ENCODE measurements around the gene RHOB. TPM values are rescaled to one million over a fixed set of nuclear protein-coding genes. Genes with fewer than 3 reads are reported as not detected.
"Not testable (repeated sequence)": the region's sequence is repeated elsewhere in the genome, so short reads cannot be mapped to it uniquely, and the experiment has no call there.

RHOB gene
- polyA plus RNA-seq, 6 donors from 2014 or later = 10.3 to 68.9 (median 23.8) TPM

DNA sequence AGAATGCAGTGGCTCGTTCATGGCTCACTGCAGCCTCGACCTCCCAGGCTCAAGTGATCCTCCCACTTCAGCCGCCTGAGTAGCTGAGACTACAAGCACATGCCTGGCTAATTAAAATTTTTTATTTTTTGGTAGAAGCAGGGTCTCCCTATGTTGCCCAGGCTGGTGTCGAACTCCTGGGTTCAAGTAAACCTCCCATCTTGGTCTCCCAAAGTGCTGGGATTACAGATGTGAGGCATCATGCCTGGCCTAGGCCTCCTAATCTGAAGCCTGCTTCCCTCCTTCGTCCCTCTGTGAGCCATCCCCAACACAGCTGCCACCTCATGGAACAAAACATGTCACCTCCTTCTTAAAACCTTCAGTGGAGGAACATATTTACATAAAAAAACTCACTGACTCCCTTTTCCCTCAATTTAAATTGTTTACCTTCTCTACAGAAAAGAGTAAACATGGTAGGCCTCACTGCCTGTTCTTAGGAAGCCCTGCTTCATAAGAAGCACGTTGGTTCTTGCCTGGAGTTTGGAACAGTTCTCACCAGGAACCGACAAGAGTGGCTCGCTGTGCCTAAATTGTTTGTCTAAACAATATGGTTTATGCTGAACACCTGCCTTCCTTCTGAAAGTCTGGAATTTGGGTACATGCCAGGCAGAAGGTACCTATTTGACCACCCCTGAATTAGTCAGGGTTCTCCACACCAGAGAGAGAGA is 12.1 kb upstream of the RHOB start:
- ATAC-seq (ENCODE audit: low read depth in 2 of 2) (no peak), DNase-seq (no peak)
- H3K27me3 Mint-ChIP-seq = peaks cover 21 to 39% (median 30%) of the 10 kb centered on the region in 3 donors
- H3K27ac Mint-ChIP-seq = peak overlapping the region in 2 of 6 donors; percentile 15 to 53
- no peaks in the 10 kb centered on the region for H3K36me3 Mint-ChIP-seq
- no peak overlapping the region for H3K4me3 Mint-ChIP-seq
- peaks cover 14 to 17% (median 15%) of the 10 kb centered on the region in 3 donors for H3K4me1 Mint-ChIP-seq
- H3K9me3 Mint-ChIP-seq = no peaks in the 10 kb centered on the region

DNA sequence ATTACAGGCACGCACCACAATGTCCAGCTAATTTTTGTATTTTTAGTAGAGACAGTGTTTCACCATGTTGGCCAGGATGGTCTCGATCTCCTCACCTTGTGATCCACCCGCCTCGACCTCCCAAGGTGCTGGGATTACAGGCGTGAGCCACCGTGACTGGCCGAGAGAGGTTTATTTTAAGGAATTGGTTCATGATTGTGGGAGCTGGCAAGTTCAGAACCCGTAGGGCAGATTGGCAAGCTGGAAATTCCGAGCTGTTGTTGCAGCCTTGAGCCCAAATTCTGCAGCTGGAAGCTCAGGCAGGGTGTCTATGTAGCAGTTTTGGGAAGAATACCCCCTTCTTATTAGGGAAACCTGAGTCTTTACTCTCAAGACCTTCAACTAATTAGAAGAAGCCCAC is 11.4 kb upstream of the RHOB start:
- DNase-seq; H3K27ac Mint-ChIP-seq; H3K36me3 Mint-ChIP-seq; ATAC-seq (ENCODE audit: low read depth in 2 of 2); H3K4me3 Mint-ChIP-seq; H3K9me3 Mint-ChIP-seq: not testable (repeated sequence)
- Mint-ChIP-seq H3K27me3 (peaks cover 24 to 39% (median 30%) of the 10 kb centered on the region in 3 donors), H3K4me1 (peaks cover 8 to 10% (median 10%) of the 10 kb centered on the region in 3 donors)

DNA sequence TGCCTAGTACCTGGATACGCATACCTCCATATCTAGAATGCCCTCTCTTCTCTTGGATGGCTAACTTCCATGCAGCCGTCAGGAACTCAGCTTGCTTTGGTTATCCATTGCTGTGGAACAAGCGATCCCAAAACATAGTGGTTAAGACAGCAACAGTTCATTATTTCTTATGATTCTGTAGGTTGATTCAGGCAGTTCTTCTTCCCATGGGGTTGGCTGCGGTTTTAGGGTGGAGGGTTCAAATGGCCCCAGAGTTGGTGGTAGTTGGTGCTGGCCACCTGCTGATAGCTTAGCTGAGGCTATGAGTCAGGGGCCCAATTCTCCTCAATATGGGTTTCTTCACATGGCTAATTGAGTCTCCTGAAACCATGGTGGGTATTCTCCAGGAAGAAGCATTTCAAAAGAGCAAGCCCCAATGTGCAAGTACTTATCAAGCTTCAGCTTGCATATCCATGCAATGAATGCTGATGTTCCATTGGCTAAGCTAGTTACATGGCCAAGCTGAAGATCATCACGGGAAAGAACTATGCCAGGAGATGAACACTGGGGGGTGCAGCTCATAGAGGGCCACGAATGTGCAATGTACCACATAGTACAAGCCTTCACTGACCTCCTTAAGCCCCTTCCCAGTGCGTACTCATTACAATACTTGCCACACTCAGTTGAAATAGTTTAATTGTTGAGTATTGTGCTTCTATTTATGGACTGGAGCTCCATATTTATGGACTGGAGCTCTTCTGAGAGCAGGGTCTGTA is 10.0 kb upstream of the RHOB start:
- peaks cover 27 to 39% (median 30%) of the 10 kb centered on the region in 3 donors for H3K27me3 Mint-ChIP-seq
- H3K27ac Mint-ChIP-seq = peak overlapping the region in 1 of 6 donors; percentile 68

DNA sequence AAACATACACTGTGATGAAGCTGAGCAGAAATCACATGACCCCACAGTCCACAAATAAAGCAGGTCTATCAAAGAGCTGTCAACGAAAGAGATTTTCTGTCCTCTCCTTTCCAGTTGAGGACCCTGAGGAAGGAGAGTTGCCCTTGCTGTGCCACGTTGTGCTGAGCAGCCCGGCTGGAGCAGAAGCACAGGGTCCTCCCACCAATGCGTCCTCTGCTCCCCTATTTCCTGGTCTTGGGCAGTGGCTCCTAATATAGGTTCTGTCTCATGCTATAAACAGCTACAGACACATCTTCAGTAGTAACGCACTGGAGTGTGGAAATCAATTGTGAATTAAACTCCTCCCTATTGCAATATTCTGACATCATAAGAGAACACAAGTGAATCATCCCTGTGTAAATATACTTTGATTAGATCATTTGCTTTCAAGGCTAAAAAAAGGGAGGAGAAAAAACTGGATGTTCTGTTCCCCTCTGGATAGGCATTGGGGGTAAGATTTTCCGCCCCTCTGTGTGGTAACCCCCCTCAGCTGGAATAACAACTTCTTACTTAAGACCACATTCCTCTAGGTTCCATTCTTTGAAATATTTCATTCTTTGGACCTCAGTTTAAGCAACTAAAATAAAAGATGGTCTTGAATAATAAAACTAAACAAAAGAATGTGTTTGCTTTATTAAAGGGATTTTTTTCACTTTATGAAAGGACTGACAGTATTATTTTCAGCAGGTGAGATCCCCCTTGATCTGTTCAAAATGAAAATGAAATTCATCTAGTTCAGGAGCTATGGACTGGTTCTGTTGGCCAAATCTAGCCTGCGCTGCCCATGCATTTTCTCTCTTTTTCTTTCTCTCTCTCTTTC is 8.3 kb upstream of the RHOB start:
- Mint-ChIP-seq H3K4me3 (peak overlapping the region in 1 of 8 donors; percentile 37), H3K27ac (no peak overlapping the region), H3K27me3 (peaks cover 25 to 34% (median 27%) of the 10 kb centered on the region in 3 donors), H3K4me1 (peaks cover 0 to 5% (median 4%) of the 10 kb centered on the region in 3 donors), H3K36me3 (no peaks in the 10 kb centered on the region), H3K9me3 (no peaks in the 10 kb centered on the region)
- no peak for ATAC-seq (ENCODE audit: low read depth in 2 of 2)
- DNase-seq = no peak

More for the DNA sequence above, 10.0 kb upstream of the RHOB start:
- no peak overlapping the region for H3K4me3 Mint-ChIP-seq
- no peaks in the 10 kb centered on the region for H3K36me3 Mint-ChIP-seq
- ATAC-seq (ENCODE audit: low read depth in 2 of 2) (no peak), DNase-seq (no peak)
- H3K4me1 Mint-ChIP-seq = peaks cover 0 to 5% (median 4%) of the 10 kb centered on the region in 3 donors
- no peaks in the 10 kb centered on the region for H3K9me3 Mint-ChIP-seq

DNA sequence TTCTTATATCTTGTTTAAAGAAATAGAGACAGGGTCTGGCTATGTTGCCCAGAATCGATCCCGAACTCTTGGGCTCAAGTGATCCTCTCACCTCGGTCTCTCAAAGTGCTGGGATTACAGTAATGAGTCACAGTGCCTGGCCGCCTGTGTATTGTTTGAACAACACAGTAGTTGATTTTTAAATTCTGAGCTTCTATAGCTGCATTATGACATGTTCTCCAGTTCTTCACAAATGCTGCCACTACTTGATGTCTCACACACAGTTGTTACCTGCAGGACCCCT is 7.7 kb upstream of the RHOB start:
- DNase-seq (no peak), ATAC-seq (ENCODE audit: low read depth in 2 of 2) (no peak)
- no peak overlapping the region for H3K4me3 Mint-ChIP-seq
- peaks cover 24 to 34% (median 25%) of the 10 kb centered on the region in 3 donors for H3K27me3 Mint-ChIP-seq
- H3K27ac Mint-ChIP-seq = peak overlapping the region in 1 of 6 donors; percentile 9
- H3K36me3 Mint-ChIP-seq = no peaks in the 10 kb centered on the region
- no peaks in the 10 kb centered on the region for H3K9me3 Mint-ChIP-seq
- H3K4me1 Mint-ChIP-seq = peaks cover 0 to 5% (median 4%) of the 10 kb centered on the region in 3 donors

DNA sequence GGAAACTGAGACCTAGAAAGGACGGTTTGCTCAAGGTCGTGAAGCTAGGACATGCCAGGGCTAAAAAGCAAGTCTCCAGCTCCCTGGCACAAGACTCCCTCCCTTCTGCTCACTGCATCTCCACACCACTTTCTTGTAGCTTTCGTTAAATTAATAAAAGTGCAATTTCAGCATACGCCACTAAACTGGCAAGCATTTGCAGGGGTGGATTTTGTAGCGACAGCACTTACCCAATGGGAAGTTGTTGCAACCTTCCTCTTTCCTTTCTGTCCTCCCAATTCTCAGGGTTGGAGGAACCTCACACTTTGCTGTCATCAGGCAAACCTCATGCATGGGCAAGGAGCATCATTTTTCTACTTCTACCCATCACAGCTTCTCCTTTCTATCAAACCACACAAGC is 7.4 kb upstream of the RHOB start:
- no peaks in the 10 kb centered on the region for H3K9me3 Mint-ChIP-seq
- H3K27me3 Mint-ChIP-seq = peaks cover 21 to 34% (median 25%) of the 10 kb centered on the region in 3 donors
- DNase-seq (no peak), ATAC-seq (ENCODE audit: low read depth in 2 of 2) (peak; percentile 45 to 63)
- no peak overlapping the region for H3K4me3 Mint-ChIP-seq
- no peak overlapping the region for H3K27ac Mint-ChIP-seq
- no peaks in the 10 kb centered on the region for H3K36me3 Mint-ChIP-seq
- H3K4me1 Mint-ChIP-seq = peaks cover 0 to 5% (median 4%) of the 10 kb centered on the region in 3 donors

DNA sequence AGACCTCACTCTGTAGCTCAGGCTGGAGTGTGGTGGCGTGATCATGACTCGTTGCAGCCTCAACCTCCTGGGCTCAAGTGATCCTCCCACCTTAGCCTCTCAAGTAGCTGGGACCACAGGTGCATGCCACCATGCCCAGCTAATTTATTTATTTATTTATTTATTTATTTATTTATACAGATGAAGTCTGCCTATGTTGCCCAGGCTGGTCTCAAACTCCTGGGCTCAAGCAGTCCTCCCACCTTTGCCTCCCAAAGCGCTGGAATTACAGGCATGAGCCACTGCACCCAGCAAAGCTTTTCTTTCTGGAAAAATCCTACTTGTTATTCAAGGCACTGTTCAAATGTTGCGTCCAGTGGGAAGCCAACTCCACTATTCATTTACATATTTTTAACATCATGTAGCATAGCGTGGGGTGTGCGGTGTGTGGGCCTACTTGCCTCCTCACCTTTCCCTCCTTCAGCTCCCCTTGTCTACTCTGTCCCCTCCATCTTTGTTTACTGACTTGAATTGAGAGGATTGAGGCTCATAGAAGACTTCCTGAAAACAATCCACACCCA is 6.8 kb upstream of the RHOB start:
- no peak for DNase-seq
- Mint-ChIP-seq H3K4me1 (peaks cover 0 to 5% (median 1%) of the 10 kb centered on the region in 3 donors), H3K27ac (peak overlapping the region in 1 of 6 donors; percentile 21), H3K4me3 (no peak overlapping the region), H3K9me3 (no peaks in the 10 kb centered on the region), H3K36me3 (no peaks in the 10 kb centered on the region), H3K27me3 (peaks cover 21 to 29% (median 23%) of the 10 kb centered on the region in 3 donors)
- no peak for ATAC-seq (ENCODE audit: low read depth in 2 of 2)

DNA sequence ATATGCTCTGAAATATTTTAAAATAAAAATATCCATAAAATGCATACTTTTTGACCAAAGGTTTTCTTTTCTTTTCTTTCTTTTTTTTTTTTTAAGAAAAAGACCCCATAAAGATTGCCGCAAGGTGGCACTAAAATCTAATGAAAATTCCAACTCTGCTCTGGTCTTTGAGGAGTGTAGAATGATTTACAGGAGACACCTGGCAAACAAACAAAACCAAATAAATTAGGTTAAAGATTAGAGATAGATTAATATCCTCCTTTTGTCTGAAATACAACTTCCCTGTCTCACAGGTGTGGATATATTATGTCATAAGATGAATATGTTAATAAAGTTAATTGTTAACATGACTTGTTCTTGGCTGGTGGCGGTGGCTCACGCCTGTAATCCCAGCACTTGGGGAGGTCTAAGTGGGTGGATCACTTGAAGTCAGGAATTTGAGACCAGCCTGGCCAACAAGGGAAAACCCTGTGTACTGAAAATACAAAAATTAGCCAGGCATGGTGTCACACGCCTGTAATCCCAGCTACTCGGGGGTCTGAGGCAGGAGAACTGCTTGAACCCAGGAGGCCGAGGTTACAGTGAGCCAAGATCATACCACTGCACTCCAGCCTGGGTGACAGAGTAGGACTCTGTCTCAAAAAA is 3.5 kb upstream of the RHOB start:
- peak overlapping the region in 1 of 8 donors; percentile 64 for H3K4me3 Mint-ChIP-seq

DNA sequence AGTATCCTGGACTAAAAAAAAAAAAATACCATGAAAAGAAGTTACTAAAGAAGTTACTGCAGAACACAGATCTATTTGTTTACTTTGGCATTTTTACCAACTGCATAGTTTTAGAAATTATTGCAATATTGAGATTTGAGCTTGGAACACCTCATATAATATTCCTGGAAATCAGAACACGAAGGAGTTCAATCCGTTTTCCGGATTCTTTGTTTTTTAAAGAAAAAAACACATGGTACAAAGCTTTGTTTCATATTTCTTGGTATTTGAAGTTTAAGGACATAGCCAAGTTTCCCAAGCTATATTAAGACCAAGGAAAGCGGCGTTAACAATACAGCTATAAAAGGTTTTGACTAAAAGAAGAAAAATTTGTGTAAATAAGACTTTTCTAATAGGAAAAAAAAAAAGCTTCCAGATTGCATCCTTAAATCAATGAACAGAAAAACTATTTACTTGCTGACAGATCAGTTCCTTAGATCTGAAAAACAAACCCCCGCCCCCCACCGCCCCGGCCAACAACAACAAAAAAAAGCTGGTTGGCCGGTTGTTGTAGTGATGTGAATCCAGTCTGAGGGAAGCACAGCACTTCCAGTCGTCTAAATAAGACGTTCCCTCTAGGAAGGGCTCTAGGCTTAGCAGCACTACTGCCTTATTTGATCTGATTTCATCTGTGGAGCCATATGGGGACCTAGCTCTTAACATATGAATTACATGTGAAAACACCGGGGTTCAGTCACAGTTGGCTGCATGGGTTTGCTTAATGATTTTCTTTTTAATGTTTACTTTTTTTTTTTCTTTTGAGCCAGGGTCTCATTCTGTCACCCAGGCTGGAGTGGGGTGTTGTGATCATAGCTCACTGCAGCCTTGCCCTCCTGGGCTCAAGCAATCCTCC is 2.5 kb upstream of the RHOB start:
- Mint-ChIP-seq H3K4me3 (peak overlapping the region in 2 of 8 donors; percentile 37 to 64), H3K4me1 (peaks cover 4 to 17% (median 8%) of the 10 kb centered on the region in 3 donors), H3K36me3 (peaks cover 0 to 1% of the 10 kb centered on the region in 2 donors), H3K9me3 (no peaks in the 10 kb centered on the region), H3K27me3 (peaks cover 8 to 13% (median 9%) of the 10 kb centered on the region in 3 donors), H3K27ac (peak overlapping the region in 2 of 6 donors; percentile 28 to 67)
- ATAC-seq (ENCODE audit: low read depth in 2 of 2) (no peak), DNase-seq (no peak)

More for the DNA sequence above, 3.5 kb upstream of the RHOB start:
- Mint-ChIP-seq H3K9me3 (no peaks in the 10 kb centered on the region), H3K27me3 (peaks cover 9 to 13% (median 13%) of the 10 kb centered on the region in 3 donors), H3K4me1 (peaks cover 4 to 17% (median 7%) of the 10 kb centered on the region in 3 donors), H3K36me3 (no peaks in the 10 kb centered on the region), H3K27ac (peak overlapping the region in 4 of 6 donors; percentile 27 to 82 (median 30))
- DNase-seq = peak; percentile 44
- ATAC-seq (ENCODE audit: low read depth in 2 of 2) = no peak

DNA sequence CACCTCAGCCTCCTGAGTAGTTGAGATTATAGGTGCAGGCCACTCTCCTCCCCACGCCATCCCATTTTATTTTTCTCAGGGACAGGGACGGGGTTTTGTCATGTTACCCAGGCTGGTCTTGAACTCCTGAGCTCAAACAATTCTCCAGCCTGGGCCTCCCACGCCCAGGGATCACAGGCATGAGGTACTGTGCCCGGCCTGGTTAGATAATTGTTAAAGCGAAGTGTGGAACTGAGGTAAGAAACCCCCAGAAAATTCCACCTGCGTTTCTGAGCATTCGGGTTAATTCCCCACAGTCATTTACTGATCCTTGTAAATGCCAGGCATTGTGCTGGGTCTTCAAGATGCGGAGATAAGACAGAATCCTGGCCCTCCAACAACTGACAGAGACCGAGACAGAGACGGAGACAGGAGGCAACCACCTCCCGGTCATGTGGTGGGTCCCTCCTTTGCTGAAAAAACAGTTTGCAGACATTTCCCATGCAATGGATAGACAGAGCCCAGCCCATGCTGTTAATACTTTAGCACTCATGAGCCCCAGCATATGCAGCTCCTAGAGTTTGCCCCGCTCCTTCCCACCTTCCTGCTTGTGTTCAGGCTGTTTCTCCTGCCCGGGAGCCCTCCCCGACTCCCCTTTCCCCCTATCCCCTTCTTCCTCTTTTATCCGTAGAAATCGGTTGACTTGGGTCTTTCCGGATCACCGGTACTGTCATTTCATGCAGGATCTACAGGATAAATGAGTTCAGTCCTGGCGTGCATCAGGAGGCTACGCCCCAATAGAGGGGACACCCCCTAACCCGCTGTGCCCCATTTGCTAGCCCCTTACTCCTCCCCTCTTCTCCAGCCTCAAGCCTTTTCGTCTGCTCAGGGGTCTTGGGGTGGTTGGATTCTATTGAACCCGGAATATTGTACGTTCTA is 1.6 kb upstream of the RHOB start:
- Mint-ChIP-seq H3K4me3 (peak overlapping the region in 2 of 8 donors; percentile 57 to 66), H3K4me1 (peaks cover 4 to 16% (median 11%) of the 10 kb centered on the region in 3 donors), H3K27ac (no peak overlapping the region), H3K27me3 (peaks cover 4 to 12% (median 9%) of the 10 kb centered on the region in 3 donors), H3K9me3 (no peaks in the 10 kb centered on the region), H3K36me3 (peaks cover 0 to 6% of the 10 kb centered on the region in 2 donors)
- ATAC-seq (ENCODE audit: low read depth in 2 of 2) (no peak), DNase-seq (no peak)
